Neural cell (in vitro differentiated cells): ENCODE data around the gene IGFBP2. TPM values are rescaled to one million over a fixed set of nuclear protein-coding genes. Genes with fewer than 3 reads are reported as not detected.

Experiments used
- H2AFZ ChIP-seq: fragments of 200-600, 300-800 bp; sonication (generic), shearing (Covaris generic); 2 replicates; pipeline ENCODE4 v1.6.0; 2014; ENCODE audit warnings: low read depth, mild to moderate bottlenecking, antibody characterized with exemption, low read length, moderate library complexity
- H3F3A ChIP-seq: fragments of 200-600 bp; shearing (Covaris generic); 2 replicates; pipeline ENCODE4 v1.6.1; 2016; ENCODE audit warnings: mild to moderate bottlenecking, moderate library complexity, mixed read lengths, antibody characterized with exemption, low read length; ENCODE audit not compliant: insufficient read depth, poor library complexity, severe bottlenecking
- H3K27ac ChIP-seq: fragments of 200-600, 300-800 bp; sonication (generic), shearing (Covaris generic); 2 replicates; pipeline ENCODE4 v1.5.1; 2014; ENCODE audit warnings: mild to moderate bottlenecking, low read length, moderate library complexity
- H3K27me3 ChIP-seq: fragments of 300-800, 200-600 bp; sonication (generic), shearing (Covaris generic); 2 replicates; pipeline ENCODE4 v1.6.0; 2014; ENCODE audit warnings: mild to moderate bottlenecking, low read depth, low read length, moderate library complexity; ENCODE audit not compliant: insufficient read depth
- H3K36me3 ChIP-seq: fragments of 300-800, 200-600 bp; sonication (generic), shearing (Covaris generic); 2 replicates; pipeline ENCODE4 v1.5.1; 2014; ENCODE audit warnings: mild to moderate bottlenecking, antibody characterized with exemption, low read length, moderate library complexity; ENCODE audit not compliant: insufficient read depth
- H3K4me2 ChIP-seq: fragments of 300-800, 200-600 bp; sonication (generic), shearing (Covaris generic); 2 replicates; pipeline ENCODE4 v1.6.0; 2014; ENCODE audit warnings: mild to moderate bottlenecking, low read length
- H3K4me3 ChIP-seq: fragments of 300-800, 200-600 bp; sonication (generic), shearing (Covaris generic); 2 replicates; pipeline ENCODE4 v1.5.1; 2014; ENCODE audit warnings: mild to moderate bottlenecking, low read length, moderate library complexity
- H3K79me2 ChIP-seq: fragments of 200-600 bp; shearing (Covaris generic); replicated peaks from 2 replicates; pipeline ENCODE4 v1.6.0; 2014; ENCODE audit warnings: mild to moderate bottlenecking, low read length, moderate library complexity; ENCODE audit not compliant: insufficient read depth
- H3K9ac ChIP-seq: fragments of 300-800, 200-600 bp; sonication (generic), shearing (Covaris generic); 2 replicates; pipeline ENCODE4 v1.6.1; 2016; ENCODE audit warnings: mild to moderate bottlenecking, low read length, mixed read lengths
- H3K9me2 ChIP-seq: fragments of 200-600 bp; shearing (Covaris generic); 2 replicates; pipeline ENCODE4 v1.6.1; 2016; ENCODE audit warnings: mild to moderate bottlenecking, low read length, mixed read lengths; ENCODE audit not compliant: insufficient read depth
- H3K9me3 ChIP-seq: fragments of 200-600, 300-800 bp; sonication (generic), shearing (Covaris generic); 2 replicates; pipeline ENCODE4 v1.6.1; 2016; ENCODE audit warnings: mild to moderate bottlenecking, mixed run types, low read length, moderate library complexity, mixed read lengths
- H4K20me1 ChIP-seq: fragments of 200-600 bp; shearing (Covaris generic); 2 replicates; pipeline ENCODE4 v1.6.1; 2016; ENCODE audit warnings: mild to moderate bottlenecking, mixed run types; ENCODE audit not compliant: insufficient read depth
- EP300 ChIP-seq: fragments of 450-650 bp; conservative IDR thresholded peaks from 2 replicates; pipeline ENCODE4 v1.6.1; 2014; ENCODE audit warnings: antibody characterized with exemption, mild to moderate bottlenecking, moderate library complexity; ENCODE audit not compliant: poor library complexity, severe bottlenecking
- EZH2 ChIP-seq: fragments of 200-600, 300-800 bp; shearing (Covaris generic), sonication (generic); IDR thresholded peaks from 2 replicates; pipeline ENCODE4 v1.6.1; 2014; ENCODE audit warnings: antibody characterized with exemption, low read length, borderline replicate concordance, mild to moderate bottlenecking; ENCODE audit not compliant: insufficient read depth, poor library complexity, severe bottlenecking
- MXI1 ChIP-seq: fragments of 450-650 bp; conservative IDR thresholded peaks from 2 replicates; pipeline ENCODE4 v1.6.1; 2014; ENCODE audit warnings: antibody characterized with exemption, mild to moderate bottlenecking; ENCODE audit not compliant: poor library complexity, severe bottlenecking
- POLR2AphosphoS5 ChIP-seq: IDR thresholded peaks from 2 replicates; pipeline ENCODE4 v1.6.1; 2012
- RAD21 ChIP-seq: fragments of 450-650 bp; conservative IDR thresholded peaks from 2 replicates; pipeline ENCODE4 v1.6.1; 2014; ENCODE audit warnings: antibody characterized with exemption, mild to moderate bottlenecking, moderate library complexity
- SMC3 ChIP-seq: fragments of 450-650 bp; conservative IDR thresholded peaks from 2 replicates; pipeline ENCODE4 v1.6.1; 2014; ENCODE audit warnings: antibody characterized with exemption, mild to moderate bottlenecking, moderate library complexity; ENCODE audit not compliant: poor library complexity
- TAF1 ChIP-seq: IDR thresholded peaks from 2 replicates; pipeline ENCODE4 v1.6.1; 2012; ENCODE audit warnings: low read depth
- polyA plus RNA-seq: library from polyadenylated mRNA; depleted of rRNA; stranded (reverse); fragments of >200 nt; gene quantifications from 2 replicates; pipeline ENCODE4 v1.2.3, GENCODE V29; 2014
- TF ChIP-seq, protein P1 (sequence below): fragments of 450-650 bp; IDR thresholded peaks from 2 replicates; pipeline ENCODE4 v1.5.1; 2014; ENCODE audit warnings: antibody characterized with exemption, mild to moderate bottlenecking, moderate library complexity; ENCODE audit not compliant: poor library complexity, severe bottlenecking
- TF ChIP-seq, protein P2 (sequence below): IDR thresholded peaks from 2 replicates; pipeline ENCODE4 v1.6.1; 2012; ENCODE audit warnings: borderline replicate concordance

IGFBP2 gene
- polyA plus RNA-seq, 1 donor from 2014 or later: 150 TPM

GRCh38 chr2:216606551-216607276, 26.5 kb upstream of the IGFBP2 start:
- Histone ChIP-seq H3K9ac (peak overlapping the region; percentile 48), H3K27ac (peak overlapping the region; percentile 19), H3K27me3 (no peaks in the 10 kb centered on the region), H2AFZ (peak overlapping the region; percentile 41), H3K4me2 (peak overlapping the region; percentile 29), H3K79me2 (no peaks in the 10 kb centered on the region), H4K20me1 (no peaks in the 10 kb centered on the region), H3K4me3 (peak overlapping the region; percentile 51), H3K9me2 (no peaks in the 10 kb centered on the region), H3K9me3 (no peaks in the 10 kb centered on the region), H3F3A (no peaks in the 10 kb centered on the region), H3K36me3 (no peaks in the 10 kb centered on the region)
- TF ChIP-seq EZH2 (no peak), TAF1 (peak; percentile 50), RAD21 (no peak), EP300 (no peak), SMC3 (no peak), MXI1 (no peak), POLR2AphosphoS5 (peak; percentile 57)
- TF ChIP-seq, protein P1, sequence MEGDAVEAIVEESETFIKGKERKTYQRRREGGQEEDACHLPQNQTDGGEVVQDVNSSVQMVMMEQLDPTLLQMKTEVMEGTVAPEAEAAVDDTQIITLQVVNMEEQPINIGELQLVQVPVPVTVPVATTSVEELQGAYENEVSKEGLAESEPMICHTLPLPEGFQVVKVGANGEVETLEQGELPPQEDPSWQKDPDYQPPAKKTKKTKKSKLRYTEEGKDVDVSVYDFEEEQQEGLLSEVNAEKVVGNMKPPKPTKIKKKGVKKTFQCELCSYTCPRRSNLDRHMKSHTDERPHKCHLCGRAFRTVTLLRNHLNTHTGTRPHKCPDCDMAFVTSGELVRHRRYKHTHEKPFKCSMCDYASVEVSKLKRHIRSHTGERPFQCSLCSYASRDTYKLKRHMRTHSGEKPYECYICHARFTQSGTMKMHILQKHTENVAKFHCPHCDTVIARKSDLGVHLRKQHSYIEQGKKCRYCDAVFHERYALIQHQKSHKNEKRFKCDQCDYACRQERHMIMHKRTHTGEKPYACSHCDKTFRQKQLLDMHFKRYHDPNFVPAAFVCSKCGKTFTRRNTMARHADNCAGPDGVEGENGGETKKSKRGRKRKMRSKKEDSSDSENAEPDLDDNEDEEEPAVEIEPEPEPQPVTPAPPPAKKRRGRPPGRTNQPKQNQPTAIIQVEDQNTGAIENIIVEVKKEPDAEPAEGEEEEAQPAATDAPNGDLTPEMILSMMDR: no peak

GRCh38 chr2:216607277-216607560, 26.0 kb upstream of the IGFBP2 start:
- Histone ChIP-seq H2AFZ (peak overlapping the region; percentile 41), H3K4me3 (peak overlapping the region; percentile 51), H3K27ac (peak overlapping the region; percentile 19), H3K9me3 (no peaks in the 10 kb centered on the region), H3K4me2 (no peak overlapping the region), H3K79me2 (no peaks in the 10 kb centered on the region), H3K9me2 (no peaks in the 10 kb centered on the region), H3F3A (no peaks in the 10 kb centered on the region), H3K27me3 (no peaks in the 10 kb centered on the region), H4K20me1 (no peaks in the 10 kb centered on the region), H3K36me3 (no peaks in the 10 kb centered on the region), H3K9ac (peak overlapping the region; percentile 48)
- TF ChIP-seq EP300 (no peak), POLR2AphosphoS5 (no peak), RAD21 (no peak), TAF1 (no peak), MXI1 (no peak), EZH2 (no peak), SMC3 (no peak)
- TF ChIP-seq, protein P1: no peak
- TF ChIP-seq, protein P2, sequence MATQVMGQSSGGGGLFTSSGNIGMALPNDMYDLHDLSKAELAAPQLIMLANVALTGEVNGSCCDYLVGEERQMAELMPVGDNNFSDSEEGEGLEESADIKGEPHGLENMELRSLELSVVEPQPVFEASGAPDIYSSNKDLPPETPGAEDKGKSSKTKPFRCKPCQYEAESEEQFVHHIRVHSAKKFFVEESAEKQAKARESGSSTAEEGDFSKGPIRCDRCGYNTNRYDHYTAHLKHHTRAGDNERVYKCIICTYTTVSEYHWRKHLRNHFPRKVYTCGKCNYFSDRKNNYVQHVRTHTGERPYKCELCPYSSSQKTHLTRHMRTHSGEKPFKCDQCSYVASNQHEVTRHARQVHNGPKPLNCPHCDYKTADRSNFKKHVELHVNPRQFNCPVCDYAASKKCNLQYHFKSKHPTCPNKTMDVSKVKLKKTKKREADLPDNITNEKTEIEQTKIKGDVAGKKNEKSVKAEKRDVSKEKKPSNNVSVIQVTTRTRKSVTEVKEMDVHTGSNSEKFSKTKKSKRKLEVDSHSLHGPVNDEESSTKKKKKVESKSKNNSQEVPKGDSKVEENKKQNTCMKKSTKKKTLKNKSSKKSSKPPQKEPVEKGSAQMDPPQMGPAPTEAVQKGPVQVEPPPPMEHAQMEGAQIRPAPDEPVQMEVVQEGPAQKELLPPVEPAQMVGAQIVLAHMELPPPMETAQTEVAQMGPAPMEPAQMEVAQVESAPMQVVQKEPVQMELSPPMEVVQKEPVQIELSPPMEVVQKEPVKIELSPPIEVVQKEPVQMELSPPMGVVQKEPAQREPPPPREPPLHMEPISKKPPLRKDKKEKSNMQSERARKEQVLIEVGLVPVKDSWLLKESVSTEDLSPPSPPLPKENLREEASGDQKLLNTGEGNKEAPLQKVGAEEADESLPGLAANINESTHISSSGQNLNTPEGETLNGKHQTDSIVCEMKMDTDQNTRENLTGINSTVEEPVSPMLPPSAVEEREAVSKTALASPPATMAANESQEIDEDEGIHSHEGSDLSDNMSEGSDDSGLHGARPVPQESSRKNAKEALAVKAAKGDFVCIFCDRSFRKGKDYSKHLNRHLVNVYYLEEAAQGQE: no peak
